OCI-LY1 (cell line): ENCODE measurements around the gene NOTCH1.

Experiments
- H2AFZ ChIP-seq: fragments of 200-600 bp; sonication (generic), shearing (Covaris generic); 2 replicates; pipeline ENCODE4 v1.6.0; 2014; ENCODE audit warnings: antibody characterized with exemption, mild to moderate bottlenecking, low read length
- H3F3A ChIP-seq: fragments of 200-600 bp; sonication (generic), shearing (Covaris generic); 2 replicates; pipeline ENCODE4 v1.6.0; 2014; ENCODE audit warnings: mild to moderate bottlenecking, antibody characterized with exemption, low read length, moderate library complexity; ENCODE audit not compliant: insufficient read depth
- H3K27ac ChIP-seq: fragments of 200-600 bp; sonication (generic); 2 replicates; pipeline ENCODE4 v1.5.1; 2014; ENCODE audit warnings: low read length, mixed run types, mild to moderate bottlenecking, low read depth; ENCODE audit not compliant: poor library complexity, severe bottlenecking
- H3K27me3 ChIP-seq: fragments of 200-600 bp; sonication (generic); 2 replicates; pipeline ENCODE4 v1.6.0; 2014; ENCODE audit warnings: antibody characterized with exemption, mild to moderate bottlenecking, low read length, moderate library complexity; ENCODE audit not compliant: insufficient read depth
- H3K36me3 ChIP-seq: fragments of 200-600 bp; sonication (generic); 2 replicates; pipeline ENCODE4 v1.6.1; 2014; ENCODE audit warnings: mild to moderate bottlenecking, antibody characterized with exemption, low read length, moderate library complexity, mixed read lengths; ENCODE audit not compliant: insufficient read depth
- H3K4me1 ChIP-seq: fragments of 200-600 bp; sonication (generic); 2 replicates; pipeline ENCODE4 v1.5.1; 2014; ENCODE audit warnings: mild to moderate bottlenecking, low read length, moderate library complexity; ENCODE audit not compliant: insufficient read depth, severe bottlenecking
- H3K4me2 ChIP-seq: fragments of 200-600 bp; sonication (generic), shearing (Covaris generic); 2 replicates; pipeline ENCODE4 v1.6.1; 2014; ENCODE audit warnings: low read length
- H3K4me3 ChIP-seq: fragments of 200-600 bp; sonication (generic); 2 replicates; pipeline ENCODE4 v1.5.1; 2014; ENCODE audit warnings: low read length, low read depth, mild to moderate bottlenecking, mixed read lengths; ENCODE audit not compliant: poor library complexity, severe bottlenecking
- H3K79me2 ChIP-seq: fragments of 200-600 bp; shearing (Covaris generic); 2 replicates; pipeline ENCODE4 v1.6.1; 2016; ENCODE audit warnings: mixed run types, low read length, mixed read lengths; ENCODE audit not compliant: insufficient read depth
- H3K9ac ChIP-seq: fragments of 200-600 bp; sonication (generic), shearing (Covaris generic); 2 replicates; pipeline ENCODE4 v1.6.1; 2014; ENCODE audit warnings: mild to moderate bottlenecking, low read length, mixed read lengths
- H3K9me2 ChIP-seq: fragments of 200-600 bp; sonication (generic), shearing (Covaris generic); 2 replicates; pipeline ENCODE4 v1.6.1; 2014; ENCODE audit warnings: low read depth, mild to moderate bottlenecking, low read length, mixed read lengths
- H3K9me3 ChIP-seq: fragments of 200-600 bp; shearing (Covaris generic); 2 replicates; pipeline ENCODE4 v1.6.1; 2014; ENCODE audit warnings: low read length, mixed read lengths
- H4K20me1 ChIP-seq: fragments of 200-600 bp; sonication (generic), shearing (Covaris generic); 2 replicates; pipeline ENCODE4 v1.6.0; 2016; ENCODE audit warnings: mild to moderate bottlenecking, low read length; ENCODE audit not compliant: insufficient read depth
- CTCF ChIP-seq: fragments of 200-600 bp; sonication (generic), shearing (Covaris generic); IDR thresholded peaks from 2 replicates; pipeline ENCODE4 v1.5.1; 2017; ENCODE audit warnings: mild to moderate bottlenecking, antibody characterized with exemption, low read length, moderate library complexity, mixed read lengths
- EZH2 ChIP-seq: fragments of 200-600 bp; sonication (generic), shearing (Covaris generic); IDR thresholded peaks from 2 replicates; pipeline ENCODE4 v1.8.0; 2017; ENCODE audit warnings: borderline replicate concordance, mixed run types, mild to moderate bottlenecking, antibody characterized with exemption, low read length, moderate library complexity, mixed read lengths

The NOTCH1 gene

DNA sequence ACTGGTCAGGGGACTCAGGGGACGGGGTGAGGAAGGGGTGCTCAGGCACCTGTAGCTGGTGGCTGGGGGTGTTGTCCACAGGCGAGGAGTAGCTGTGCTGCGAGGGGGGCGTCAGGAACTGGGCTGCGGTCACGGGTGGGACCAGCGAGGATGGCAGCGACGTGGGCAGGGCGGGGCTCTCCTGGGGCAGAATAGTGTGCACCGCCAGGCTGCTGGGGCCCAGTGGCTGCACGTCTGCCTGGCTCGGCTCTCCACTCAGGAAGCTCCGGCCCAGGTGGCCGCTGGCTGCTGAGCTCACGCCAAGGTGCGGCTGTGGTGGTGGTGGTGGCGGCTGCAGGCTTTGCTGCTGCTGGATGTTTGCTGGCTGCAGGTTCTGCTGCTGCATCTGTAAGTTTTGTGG lies 49.7 kb downstream of the NOTCH1 start:
- Histone ChIP-seq H3K9me2 (no peaks in the 10 kb centered on the region), H2AFZ (no peak overlapping the region), H3K79me2 (no peaks in the 10 kb centered on the region), H3K27me3 (0 out of 2 replicates have a peak, but pooled peaks cover 9% of the 10 kb centered on the region), H3K4me1 (no peaks in the 10 kb centered on the region), H3K4me2 (no peak overlapping the region), H3F3A (no peaks in the 10 kb centered on the region), H3K4me3 (no peak overlapping the region), H3K36me3 (peaks cover 5% of the 10 kb centered on the region; the same call in 1 of the 2 replicates), H3K27ac (no peak overlapping the region), H3K9ac (no peak overlapping the region), H4K20me1 (no peaks in the 10 kb centered on the region), H3K9me3 (no peaks in the 10 kb centered on the region)
- no peak for TF ChIP-seq CTCF
- TF ChIP-seq EZH2: no peak

- Histone ChIP-seq H3K27ac (no peak overlapping the region), H3K9me2 (no peaks in the 10 kb centered on the region), H3K36me3 (peaks cover 5% of the 10 kb centered on the region; the same call in 1 of the 2 replicates), H3K4me2 (no peak overlapping the region), H3F3A (no peaks in the 10 kb centered on the region), H3K79me2 (no peaks in the 10 kb centered on the region), H3K27me3 (0 out of 2 replicates have a peak, but pooled peaks cover 9% of the 10 kb centered on the region), H2AFZ (no peak overlapping the region), H3K9me3 (no peaks in the 10 kb centered on the region), H3K4me1 (no peaks in the 10 kb centered on the region), H4K20me1 (no peaks in the 10 kb centered on the region), H3K4me3 (no peak overlapping the region), H3K9ac (no peak overlapping the region)
- TF ChIP-seq EZH2 (no peak), CTCF (no peak)
These were observed 50.5 kb downstream of the NOTCH1 start for GRCh38 chr9:136495238-136495800.

DNA sequence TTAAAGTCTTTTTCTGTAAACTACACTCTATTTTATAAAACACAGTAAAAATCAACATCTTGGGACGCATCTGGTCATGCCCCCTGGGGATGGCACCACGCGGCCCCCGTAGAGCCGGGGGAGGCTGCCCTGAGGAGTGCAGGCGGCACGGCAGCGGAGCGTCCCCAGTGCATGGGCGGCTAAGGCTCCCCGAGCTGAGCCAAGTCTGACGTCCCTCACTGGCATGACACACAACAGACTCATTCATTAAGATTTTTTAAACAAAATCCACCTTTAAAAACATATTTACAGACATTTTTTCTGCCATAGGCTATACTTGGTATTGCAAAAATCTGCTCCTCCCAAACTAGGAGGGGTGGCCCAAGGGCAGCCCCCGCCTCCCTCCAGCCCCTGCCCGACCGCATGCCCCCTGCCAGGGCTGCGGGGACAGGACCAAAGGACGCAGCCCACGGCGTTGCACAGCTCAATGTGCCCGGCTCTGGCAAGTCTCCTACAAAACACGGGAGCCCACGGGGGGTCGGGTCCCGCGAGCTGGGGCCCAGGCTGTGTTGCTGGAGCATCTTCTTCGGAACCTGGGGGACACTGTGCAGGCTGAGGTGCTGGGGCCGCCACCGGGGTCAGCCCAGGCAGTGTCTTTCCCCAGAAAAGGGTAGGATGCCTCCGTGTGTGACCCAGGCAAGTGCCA lies 51.2 kb downstream of the NOTCH1 start:
- H3K36me3 ChIP-seq: peaks cover 5% of the 10 kb centered on the region; the same call in 1 of the 2 replicates
- no peak overlapping the region for H3K27ac ChIP-seq
- no peaks in the 10 kb centered on the region for H3K9me2 ChIP-seq
- no peak overlapping the region for H3K9ac ChIP-seq
- 0 out of 2 replicates have a peak, but pooled peaks cover 9% of the 10 kb centered on the region for H3K27me3 ChIP-seq
- no peaks in the 10 kb centered on the region for H4K20me1 ChIP-seq
- H3K4me3 ChIP-seq: no peak overlapping the region
- no peak for TF ChIP-seq EZH2
- TF ChIP-seq CTCF: no peak
- H3F3A ChIP-seq: no peaks in the 10 kb centered on the region
- H2AFZ ChIP-seq: no peak overlapping the region
- H3K4me1 ChIP-seq: no peaks in the 10 kb centered on the region
- no peak overlapping the region for H3K4me2 ChIP-seq
- H3K79me2 ChIP-seq: no peaks in the 10 kb centered on the region
- no peaks in the 10 kb centered on the region for H3K9me3 ChIP-seq
